ENCODE results near the gene SS18. TPM values are rescaled to one million over a fixed set of nuclear protein-coding genes. Genes with fewer than 3 reads are reported as not detected.

Gene SS18
- total and polyA plus RNA-seq, 8 donors = 17.0 to 38.0 (median 20.2) TPM

GRCh38 chr18:26022585-26022984, 67.8 kb downstream of the SS18 start:
- Histone ChIP-seq H3K4me1 (no peaks in the 10 kb centered on the region), H3K4me3 (no peak overlapping the region), H3K9me3 (no peaks in the 10 kb centered on the region), H3K27ac (no peak overlapping the region), H3K27me3 (no peaks in the 10 kb centered on the region), H3K36me3 (peaks cover 0 to 13% (median 5%) of the 10 kb centered on the region in 3 donors)
- 94 to 98% methylated on average over 1 of the region's 1 CpG for WGBS, 2 donors
- no peak for DNase-seq
- no peak for ATAC-seq
- intact Hi-C loops (cut with DNase I) = no loop called here
- TF ChIP-seq CTCF (IDR thresholded peaks at IDR 0.05) = no peak
- no peak for FAIRE-seq

- 91 to 95% methylated on average over 3 of the region's 3 CpGs for WGBS, 2 donors
- Histone ChIP-seq H3K36me3 (peaks cover 0 to 20% (median 10%) of the 10 kb centered on the region in 3 donors), H3K4me1 (no peaks in the 10 kb centered on the region), H3K27ac (no peak overlapping the region), H3K4me3 (no peak overlapping the region), H3K9me3 (no peaks in the 10 kb centered on the region), H3K27me3 (no peaks in the 10 kb centered on the region)
- DNase-seq = no peak
- intact Hi-C loops (cut with DNase I) = no loop called here
- TF ChIP-seq CTCF (IDR thresholded peaks at IDR 0.05) = no peak
- no peak for FAIRE-seq
- ATAC-seq = no peak
Observed at GRCh38 chr18:26021061-26021754, 69.2 kb downstream of the SS18 start.

- no peak for DNase-seq
- H3K36me3 ChIP-seq = peaks cover 0 to 20% (median 5%) of the 10 kb centered on the region in 3 donors
Observed at GRCh38 chr18:26017929-26018328, 72.5 kb downstream of the SS18 start.

GRCh38 chr18:26014462-26014861, 76.0 kb downstream of the SS18 start:
- TF ChIP-seq CTCF (IDR thresholded peaks at IDR 0.05) = no peak
- no peak for FAIRE-seq
- intact Hi-C loops (cut with DNase I) = no loop called here
- no peak for DNase-seq
- no peak for ATAC-seq
- H3K27me3 ChIP-seq = no peaks in the 10 kb centered on the region
- no peaks in the 10 kb centered on the region for H3K9me3 ChIP-seq
- H3K36me3 ChIP-seq = peaks cover 0 to 16% (median 5%) of the 10 kb centered on the region in 3 donors
- no peak overlapping the region for H3K27ac ChIP-seq
- no peak overlapping the region for H3K4me3 ChIP-seq
- no peaks in the 10 kb centered on the region for H3K4me1 ChIP-seq

More at GRCh38 chr18:26017929-26018328, 72.5 kb downstream of the SS18 start:
- intact Hi-C loops (cut with DNase I) = no loop called here
- ATAC-seq (no peak), FAIRE-seq (no peak)
- Histone ChIP-seq H3K4me3 (no peak overlapping the region), H3K9me3 (no peaks in the 10 kb centered on the region), H3K27me3 (no peaks in the 10 kb centered on the region), H3K4me1 (no peaks in the 10 kb centered on the region), H3K27ac (no peak overlapping the region)
- no peak for TF ChIP-seq CTCF (IDR thresholded peaks at IDR 0.05)

- TF ChIP-seq CTCF (IDR thresholded peaks at IDR 0.05) = no peak
- no peak for DNase-seq
- ATAC-seq = no peak
- Histone ChIP-seq H3K36me3 (no peaks in the 10 kb centered on the region), H3K4me3 (no peak overlapping the region), H3K4me1 (no peaks in the 10 kb centered on the region), H3K27me3 (no peaks in the 10 kb centered on the region), H3K9me3 (no peaks in the 10 kb centered on the region), H3K27ac (no peak overlapping the region)
- intact Hi-C loops (cut with DNase I) = no loop called here
- FAIRE-seq = no peak
- WGBS, 2 donors = 96 to 100% methylated on average over 1 of the region's 1 CpG
Observed at GRCh38 chr18:26008619-26009018, 81.8 kb downstream of the SS18 start.

Data from pancreas (tissue), 10 donors.